ENCODE results near the gene PRTN3.
"Not testable (repeated sequence)": the region's sequence is repeated elsewhere in the genome, so short reads cannot be mapped to it uniquely, and the experiment has no call there.

PRTN3 gene

DNA sequence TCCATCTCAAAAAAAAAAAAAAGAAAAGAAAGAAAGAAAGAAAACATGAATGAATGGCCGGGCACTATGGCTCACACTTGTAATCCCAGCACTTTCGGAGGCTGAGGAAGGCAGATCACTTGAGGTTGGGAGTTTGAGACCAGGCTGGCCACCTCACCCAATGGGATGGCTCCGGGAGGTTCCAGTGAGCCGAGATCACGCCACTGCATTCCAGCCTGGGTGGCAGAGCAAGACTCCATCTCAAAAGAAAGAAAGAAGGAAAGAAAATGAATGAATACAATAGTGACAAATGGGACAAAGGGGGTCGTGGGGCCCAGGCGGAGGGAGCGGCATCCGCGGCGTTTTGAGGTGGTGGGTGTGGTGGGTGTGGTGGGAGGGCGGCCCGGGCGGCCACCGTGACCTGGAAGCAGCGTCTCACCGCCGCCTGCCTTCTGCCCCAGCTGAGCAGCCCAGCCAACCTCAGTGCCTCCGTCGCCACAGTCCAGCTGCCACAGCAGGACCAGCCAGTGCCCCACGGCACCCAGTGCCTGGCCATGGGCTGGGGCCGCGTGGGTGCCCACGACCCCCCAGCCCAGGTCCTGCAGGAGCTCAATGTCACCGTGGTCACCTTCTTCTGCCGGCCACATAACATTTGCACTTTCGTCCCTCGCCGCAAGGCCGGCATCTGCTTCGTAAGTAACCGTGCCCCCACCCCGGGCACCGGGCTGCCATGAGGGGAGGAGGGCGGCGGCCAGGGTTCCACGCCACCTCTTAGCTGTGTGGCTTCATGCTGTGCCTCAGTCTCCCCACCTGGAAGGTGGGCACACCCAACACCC lies 5.1 kb downstream of the PRTN3 start:
- DNase-seq (ENCODE audit: low read depth), result no peak

GRCh38 chr19:848386-848921 lies 7.7 kb downstream of the PRTN3 start:
- no peak for DNase-seq (ENCODE audit: low read depth)

- DNase-seq (ENCODE audit: low read depth), result not testable (repeated sequence)
Measured at GRCh38 chr19:849195-849594, 8.4 kb downstream of the PRTN3 start.

DNA sequence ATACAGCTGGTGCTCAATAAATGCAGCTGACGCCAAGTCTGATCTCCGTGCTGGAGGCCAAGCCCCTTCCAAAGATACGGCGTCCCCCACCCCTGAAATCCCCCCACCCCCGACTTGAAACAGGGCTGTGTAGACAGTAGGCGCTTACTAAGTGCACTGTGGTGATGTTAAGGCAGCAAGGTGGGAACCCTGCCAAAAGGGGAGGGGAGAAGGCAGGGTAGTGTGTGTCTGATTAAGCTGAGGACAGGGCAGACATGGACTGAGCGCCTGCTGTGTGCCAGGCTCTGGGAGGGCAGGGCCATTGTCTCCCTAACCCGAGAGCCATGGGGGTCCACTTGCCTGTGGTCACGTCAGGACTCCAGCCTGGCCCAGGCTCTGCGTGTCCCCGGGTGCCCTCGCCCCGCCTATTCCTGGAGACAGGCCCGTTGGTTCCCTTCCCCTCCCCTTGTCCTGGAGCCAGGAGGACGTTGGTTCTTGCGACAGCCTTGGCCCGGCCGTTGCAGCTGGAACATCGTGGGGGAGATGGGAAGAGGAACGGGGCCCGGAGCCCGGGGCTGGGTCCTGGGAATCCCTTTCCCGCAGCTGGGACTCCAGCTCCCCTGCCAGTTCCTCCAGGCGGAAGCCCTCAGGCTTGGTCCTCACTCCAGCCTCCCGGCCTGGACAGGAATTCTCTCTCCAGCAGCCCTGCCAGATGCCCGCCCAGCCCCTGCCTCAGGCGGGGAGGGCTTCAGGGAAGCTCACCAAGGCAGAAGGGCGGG lies 9.6 kb downstream of the PRTN3 start:
- DNase-seq (ENCODE audit: low read depth), result no peak

GRCh38 chr19:850979-851335 lies 10.2 kb downstream of the PRTN3 start:
- no peak for DNase-seq (ENCODE audit: low read depth)

GRCh38 chr19:852136-853013 lies 11.6 kb downstream of the PRTN3 start, which contains the start of gene ELANE:
Gene ELANE, plus strand, starts transcription at chr19:852303. Its CDS starts 26 bp downstream, at chr19:852329.
- DNase-seq (ENCODE audit: low read depth), result no peak

GRCh38 chr19:853014-853585 lies 12.3 kb downstream of the PRTN3 start:
- DNase-seq (ENCODE audit: low read depth), result no peak

GRCh38 chr19:853614-854220 lies 12.9 kb downstream of the PRTN3 start:
- DNase-seq (ENCODE audit: low read depth), result not testable (repeated sequence)

DNA sequence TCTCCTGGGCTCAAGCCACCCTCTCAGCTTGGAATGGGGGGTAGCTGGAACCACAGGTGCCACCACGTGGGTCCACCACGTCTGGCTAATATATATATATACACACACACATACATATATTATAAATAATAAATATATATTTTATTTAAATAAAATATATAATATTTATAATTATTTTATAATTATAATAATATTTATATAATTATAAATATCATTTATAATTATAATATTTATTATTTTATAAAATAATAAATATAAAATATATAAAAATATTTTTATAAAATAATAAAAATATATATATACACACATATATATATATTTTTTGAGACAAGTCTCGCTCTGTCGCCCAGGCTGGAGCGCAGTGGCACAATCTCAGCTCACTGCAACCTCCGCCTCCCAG lies 13.8 kb downstream of the PRTN3 start:
- DNase-seq (ENCODE audit: low read depth), result no peak

DNA sequence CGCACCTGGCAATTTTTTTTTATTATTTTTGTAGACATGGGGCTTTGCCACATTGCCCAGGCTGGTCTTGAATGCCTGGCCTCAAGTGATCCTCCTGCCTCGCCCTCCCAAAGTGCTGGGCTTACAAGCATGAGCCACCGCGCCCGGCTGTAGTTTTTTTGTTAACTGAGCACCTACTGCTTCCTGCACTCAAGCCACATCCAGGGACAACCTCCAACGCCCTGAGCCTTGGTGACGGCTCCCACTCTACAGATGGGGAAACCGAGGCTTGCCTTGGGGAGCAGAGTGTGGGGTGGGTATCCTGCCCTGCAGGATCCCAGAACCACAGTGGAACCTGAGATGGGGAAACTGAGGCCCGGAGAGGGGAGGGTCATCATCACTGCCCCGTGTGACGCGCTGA lies 14.3 kb downstream of the PRTN3 start:
- DNase-seq (ENCODE audit: low read depth), result no peak

DNA sequence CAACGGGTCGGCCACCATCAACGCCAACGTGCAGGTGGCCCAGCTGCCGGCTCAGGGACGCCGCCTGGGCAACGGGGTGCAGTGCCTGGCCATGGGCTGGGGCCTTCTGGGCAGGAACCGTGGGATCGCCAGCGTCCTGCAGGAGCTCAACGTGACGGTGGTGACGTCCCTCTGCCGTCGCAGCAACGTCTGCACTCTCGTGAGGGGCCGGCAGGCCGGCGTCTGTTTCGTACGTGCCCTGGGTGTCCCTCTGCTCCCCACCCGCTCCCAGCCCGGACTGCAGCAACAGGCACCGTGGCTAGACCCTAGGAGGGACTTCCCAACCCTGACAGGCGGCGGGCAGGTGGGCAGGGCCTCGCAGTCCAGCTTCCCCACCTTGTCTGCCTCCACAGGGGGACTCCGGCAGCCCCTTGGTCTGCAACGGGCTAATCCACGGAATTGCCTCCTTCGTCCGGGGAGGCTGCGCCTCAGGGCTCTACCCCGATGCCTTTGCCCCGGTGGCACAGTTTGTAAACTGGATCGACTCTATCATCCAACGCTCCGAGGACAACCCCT lies 14.8 kb downstream of the PRTN3 start:
- DNase-seq (ENCODE audit: low read depth), result no peak

DNA sequence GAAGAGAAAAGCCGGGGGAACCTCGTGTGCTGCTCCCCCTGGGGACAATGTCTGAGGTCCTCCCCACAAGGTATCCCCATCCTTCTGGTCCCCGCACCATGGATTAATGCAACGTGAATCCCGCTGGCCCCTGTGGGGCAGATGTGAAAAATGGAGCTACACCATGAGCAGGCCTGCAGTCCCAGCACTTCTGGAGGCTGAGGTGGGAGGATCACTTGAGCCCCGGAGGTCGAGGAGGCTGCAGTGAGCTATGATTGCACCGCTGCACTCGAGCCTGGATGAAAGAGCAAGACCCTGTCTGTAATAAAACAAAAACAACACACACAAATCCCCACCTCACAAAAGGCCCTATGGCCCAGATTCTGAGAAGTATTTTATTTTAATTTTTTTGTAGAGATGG lies 17.5 kb downstream of the PRTN3 start:
- no peak for DNase-seq (ENCODE audit: low read depth)

GRCh38 chr19:858868-859843 lies 18.4 kb downstream of the PRTN3 start, which contains the start of gene CFD:
Gene CFD, plus strand, starts transcription at chr19:859664. Its CDS starts 26 bp downstream, at chr19:859690.
- DNase-seq (ENCODE audit: low read depth), result no peak

GRCh38 chr19:861141-861755 lies 20.4 kb downstream of the PRTN3 start:
- DNase-seq (ENCODE audit: low read depth), result no peak

GRCh38 chr19:861756-862580 lies 21.2 kb downstream of the PRTN3 start:
- DNase-seq (ENCODE audit: low read depth), result no peak

DNA sequence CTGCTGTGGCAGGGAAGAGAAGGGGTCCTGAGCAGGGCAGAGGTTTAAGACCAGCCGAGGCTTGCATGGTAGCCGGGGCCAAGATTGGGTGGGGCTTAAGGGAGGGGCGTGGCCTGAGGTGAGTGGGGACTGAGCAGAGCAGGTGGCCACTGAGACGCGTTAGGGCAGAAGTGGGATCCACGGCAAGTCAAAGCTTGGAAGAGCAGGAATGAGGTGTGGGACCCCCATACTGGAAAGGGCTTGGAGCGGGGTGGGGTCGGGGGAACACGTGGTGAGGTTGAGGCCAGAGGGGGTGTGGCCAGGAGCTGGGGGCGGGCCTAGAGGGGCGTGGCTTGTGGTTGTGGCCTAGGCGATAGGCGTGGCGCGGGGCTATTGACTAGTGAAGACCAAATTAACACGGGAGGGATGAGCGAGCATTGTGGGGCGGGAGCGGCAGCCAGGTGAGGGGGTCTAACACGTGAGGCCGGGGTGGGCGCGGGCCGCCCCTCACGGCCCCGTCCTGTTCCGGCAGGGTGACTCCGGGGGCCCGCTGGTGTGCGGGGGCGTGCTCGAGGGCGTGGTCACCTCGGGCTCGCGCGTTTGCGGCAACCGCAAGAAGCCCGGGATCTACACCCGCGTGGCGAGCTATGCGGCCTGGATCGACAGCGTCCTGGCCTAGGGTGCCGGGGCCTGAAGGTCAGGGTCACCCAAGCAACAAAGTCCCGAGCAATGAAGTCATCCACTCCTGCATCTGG lies 21.9 kb downstream of the PRTN3 start:
- no peak for DNase-seq (ENCODE audit: low read depth)

- no peak for DNase-seq (ENCODE audit: low read depth)
Measured at GRCh38 chr19:863315-863620, 22.5 kb downstream of the PRTN3 start.

DNA sequence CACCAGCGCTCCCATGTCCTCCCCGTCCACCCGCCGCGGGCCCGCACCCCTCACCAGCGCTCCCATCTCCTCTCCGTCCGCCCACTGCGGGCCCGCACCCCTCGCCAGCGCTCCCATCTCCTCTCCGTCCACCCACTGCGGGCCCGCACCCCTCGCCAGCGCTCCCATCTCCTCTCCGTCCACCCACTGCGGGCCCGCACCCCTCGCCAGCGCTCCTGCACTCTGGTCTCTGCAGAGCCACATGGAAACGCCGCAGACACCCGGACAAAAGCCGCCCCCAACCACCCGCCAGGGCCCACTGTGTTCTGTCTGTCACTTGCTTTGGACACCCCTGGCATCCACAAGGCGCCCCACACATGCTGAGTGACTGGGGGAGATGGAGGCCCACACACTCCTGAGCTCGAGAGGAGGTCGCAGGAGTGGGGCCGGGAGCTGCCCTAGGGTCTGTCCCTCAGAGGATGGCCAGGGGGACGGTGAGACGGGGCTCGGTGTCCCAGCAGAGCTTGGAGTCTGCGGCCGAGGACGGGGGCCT lies 26.0 kb downstream of the PRTN3 start:
- DNase-seq (ENCODE audit: low read depth), result no peak
